ENCODE measurements around the gene TADA3.

Gene TADA3

DNA sequence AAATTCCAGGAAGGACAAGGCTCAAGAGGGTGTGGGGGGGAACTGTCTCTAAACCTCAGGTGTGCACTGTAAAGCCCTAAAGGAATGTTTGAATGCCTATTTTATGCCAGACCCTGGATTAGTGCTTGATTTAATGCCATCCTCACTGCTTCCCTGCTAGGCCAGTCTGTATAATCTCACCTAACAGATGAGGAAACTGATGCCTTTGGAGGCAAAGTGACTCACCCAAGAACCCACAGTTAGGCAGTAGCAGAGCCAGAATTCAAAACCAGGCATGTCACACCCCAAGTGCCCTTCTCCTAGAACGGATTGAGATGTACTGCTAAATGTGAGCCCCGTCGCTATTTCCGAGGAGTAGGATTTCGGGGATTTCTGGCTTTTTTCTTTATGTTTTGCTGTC, 30.4 kb downstream of the TADA3 start:
- no peaks in the 10 kb centered on the region for H3K27me3 ChIP-seq (replicated peaks; ENCODE audit: insufficient read depth, low read length)
- no peak overlapping the region for H3K9ac ChIP-seq (ENCODE audit: low read length)
- no peaks in the 10 kb centered on the region for H3K79me2 ChIP-seq (ENCODE audit: low read length)
- no peak overlapping the region for H3K27ac ChIP-seq (ENCODE audit: low read length)
- no peak for TF ChIP-seq EZH2 (optimal IDR thresholded peaks at IDR 0.05; ENCODE audit: low read depth, low read length)
- no peak for TF ChIP-seq EZH2phosphoT487 (IDR thresholded peaks at IDR 0.05; ENCODE audit: low read length)
- TF ChIP-seq, protein P1, sequence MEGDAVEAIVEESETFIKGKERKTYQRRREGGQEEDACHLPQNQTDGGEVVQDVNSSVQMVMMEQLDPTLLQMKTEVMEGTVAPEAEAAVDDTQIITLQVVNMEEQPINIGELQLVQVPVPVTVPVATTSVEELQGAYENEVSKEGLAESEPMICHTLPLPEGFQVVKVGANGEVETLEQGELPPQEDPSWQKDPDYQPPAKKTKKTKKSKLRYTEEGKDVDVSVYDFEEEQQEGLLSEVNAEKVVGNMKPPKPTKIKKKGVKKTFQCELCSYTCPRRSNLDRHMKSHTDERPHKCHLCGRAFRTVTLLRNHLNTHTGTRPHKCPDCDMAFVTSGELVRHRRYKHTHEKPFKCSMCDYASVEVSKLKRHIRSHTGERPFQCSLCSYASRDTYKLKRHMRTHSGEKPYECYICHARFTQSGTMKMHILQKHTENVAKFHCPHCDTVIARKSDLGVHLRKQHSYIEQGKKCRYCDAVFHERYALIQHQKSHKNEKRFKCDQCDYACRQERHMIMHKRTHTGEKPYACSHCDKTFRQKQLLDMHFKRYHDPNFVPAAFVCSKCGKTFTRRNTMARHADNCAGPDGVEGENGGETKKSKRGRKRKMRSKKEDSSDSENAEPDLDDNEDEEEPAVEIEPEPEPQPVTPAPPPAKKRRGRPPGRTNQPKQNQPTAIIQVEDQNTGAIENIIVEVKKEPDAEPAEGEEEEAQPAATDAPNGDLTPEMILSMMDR (IDR thresholded peaks at IDR 0.05; ENCODE audit: low read length), result no peak
- H3K9me3 ChIP-seq (replicated peaks; ENCODE audit: insufficient read depth, low read length), result no peaks in the 10 kb centered on the region
- H3K4me1 ChIP-seq (ENCODE audit: low read length), result no peaks in the 10 kb centered on the region
- no peaks in the 10 kb centered on the region for H3K9me2 ChIP-seq (replicated peaks; ENCODE audit: insufficient read depth, low read length)
- no peaks in the 10 kb centered on the region for H4K20me1 ChIP-seq (ENCODE audit: insufficient read depth, low read length)
- no peak overlapping the region for H3K4me3 ChIP-seq (ENCODE audit: low read length)
- DNase-seq, result no peak
- H2AFZ ChIP-seq (ENCODE audit: low read length), result no peak overlapping the region
- no peaks in the 10 kb centered on the region for H3K36me3 ChIP-seq (replicated peaks; ENCODE audit: insufficient read depth, low read length)
- H3K4me2 ChIP-seq (ENCODE audit: low read depth, low read length), result no peak overlapping the region
- no peaks in the 10 kb centered on the region for H3F3A ChIP-seq (ENCODE audit: insufficient read depth, low read length)

DNA sequence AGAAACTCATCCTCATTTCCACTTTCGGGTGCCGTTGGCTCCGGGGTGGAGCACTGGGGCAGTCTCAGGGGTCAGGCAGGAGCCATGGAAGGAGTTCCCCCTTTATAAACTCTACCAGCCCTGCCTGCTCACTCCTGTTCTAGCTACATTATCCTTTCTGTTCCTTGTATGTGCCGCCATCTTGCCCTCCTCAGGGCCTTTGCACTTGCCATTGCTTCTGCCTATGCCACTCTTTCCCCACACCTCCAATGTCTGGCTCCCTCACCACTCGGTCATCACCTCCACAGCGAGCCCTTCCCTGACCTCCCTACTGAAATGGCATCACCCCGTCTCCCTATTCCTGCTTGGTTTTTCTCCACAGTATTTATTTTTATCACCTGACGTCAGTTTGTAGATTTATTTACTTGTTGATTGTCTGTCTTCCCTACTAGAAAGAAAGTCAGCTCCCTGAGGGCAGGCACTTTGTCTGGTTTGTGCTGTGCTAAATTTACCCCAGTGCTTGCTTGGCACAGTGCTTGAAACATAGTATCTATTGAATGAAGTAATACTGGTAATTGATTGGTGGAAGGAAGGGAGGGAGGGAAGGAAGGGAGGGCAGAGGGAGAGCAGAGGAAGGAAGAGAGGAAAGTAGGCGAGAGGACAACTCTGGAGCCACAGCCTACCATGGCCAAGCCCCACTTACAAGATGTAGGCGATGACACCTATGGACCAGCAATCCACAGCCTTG, 31.3 kb downstream of the TADA3 start:
- no peaks in the 10 kb centered on the region for H3K36me3 ChIP-seq (replicated peaks; ENCODE audit: insufficient read depth, low read length)
- no peaks in the 10 kb centered on the region for H3K4me1 ChIP-seq (ENCODE audit: low read length)
- no peaks in the 10 kb centered on the region for H4K20me1 ChIP-seq (ENCODE audit: insufficient read depth, low read length)
- TF ChIP-seq EZH2phosphoT487 (IDR thresholded peaks at IDR 0.05; ENCODE audit: low read length) (no peak), EZH2 (optimal IDR thresholded peaks at IDR 0.05; ENCODE audit: low read depth, low read length) (no peak)
- TF ChIP-seq, protein P1 (IDR thresholded peaks at IDR 0.05; ENCODE audit: low read length), result no peak
- no peak overlapping the region for H3K4me3 ChIP-seq (ENCODE audit: low read length)
- DNase-seq, result no peak
- no peaks in the 10 kb centered on the region for H3K9me3 ChIP-seq (replicated peaks; ENCODE audit: insufficient read depth, low read length)
- H3F3A ChIP-seq (ENCODE audit: insufficient read depth, low read length), result no peaks in the 10 kb centered on the region
- H3K27ac ChIP-seq (ENCODE audit: low read length), result no peak overlapping the region
- no peak overlapping the region for H2AFZ ChIP-seq (ENCODE audit: low read length)
- no peak overlapping the region for H3K9ac ChIP-seq (ENCODE audit: low read length)
- no peaks in the 10 kb centered on the region for H3K9me2 ChIP-seq (replicated peaks; ENCODE audit: insufficient read depth, low read length)
- no peaks in the 10 kb centered on the region for H3K79me2 ChIP-seq (ENCODE audit: low read length)
- H3K27me3 ChIP-seq (replicated peaks; ENCODE audit: insufficient read depth, low read length), result no peaks in the 10 kb centered on the region
- H3K4me2 ChIP-seq (ENCODE audit: low read depth, low read length), result no peak overlapping the region

DNA sequence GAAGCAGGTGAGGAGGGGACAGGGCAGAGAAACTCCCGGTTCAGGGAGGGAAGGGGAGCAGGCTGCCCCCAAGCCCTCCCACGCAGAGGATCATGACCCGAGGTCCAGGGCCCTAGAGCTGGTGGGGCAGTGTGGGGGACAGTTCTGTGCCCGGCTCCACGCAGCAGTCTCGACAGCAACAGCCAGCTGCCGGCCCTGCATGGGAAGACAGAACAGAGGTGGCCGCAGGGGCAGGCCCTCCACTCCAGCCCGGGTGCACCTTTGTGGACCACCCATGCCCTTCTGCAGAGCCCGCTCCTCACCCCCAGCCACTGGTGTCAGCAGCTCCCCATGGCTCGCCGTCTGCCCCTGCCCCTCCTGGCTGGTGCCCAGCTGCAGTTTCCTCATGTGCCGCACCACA, 34.8 kb downstream of the TADA3 start:
- no peaks in the 10 kb centered on the region for H3F3A ChIP-seq (ENCODE audit: insufficient read depth, low read length)

More for the DNA sequence above, 34.8 kb downstream of the TADA3 start:
- Histone ChIP-seq H3K27ac (ENCODE audit: low read length) (no peak overlapping the region), H3K4me2 (ENCODE audit: low read depth, low read length) (no peak overlapping the region), H2AFZ (ENCODE audit: low read length) (no peak overlapping the region), H3K79me2 (ENCODE audit: low read length) (no peaks in the 10 kb centered on the region), H3K27me3 (replicated peaks; ENCODE audit: insufficient read depth, low read length) (no peaks in the 10 kb centered on the region), H3K36me3 (replicated peaks; ENCODE audit: insufficient read depth, low read length) (no peaks in the 10 kb centered on the region), H4K20me1 (ENCODE audit: insufficient read depth, low read length) (no peaks in the 10 kb centered on the region), H3K9me3 (replicated peaks; ENCODE audit: insufficient read depth, low read length) (no peaks in the 10 kb centered on the region), H3K4me1 (ENCODE audit: low read length) (no peaks in the 10 kb centered on the region), H3K9me2 (replicated peaks; ENCODE audit: insufficient read depth, low read length) (no peaks in the 10 kb centered on the region), H3K9ac (ENCODE audit: low read length) (no peak overlapping the region), H3K4me3 (ENCODE audit: low read length) (no peak overlapping the region)
- no peak for DNase-seq
- TF ChIP-seq EZH2 (optimal IDR thresholded peaks at IDR 0.05; ENCODE audit: low read depth, low read length) (no peak), EZH2phosphoT487 (IDR thresholded peaks at IDR 0.05; ENCODE audit: low read length) (no peak)
- TF ChIP-seq, protein P1 (IDR thresholded peaks at IDR 0.05; ENCODE audit: low read length), result no peak

All from MM.1S (cell line).